OCI-M2 (cell line): ENCODE measurements around the gene PDE10A.

ENCODE experiments used
- DNase-seq: peaks from one replicate; lab custom pipeline; 2025; ENCODE audit not compliant: unreplicated experiment; lab: John Stamatoyannopoulos, UW

Gene PDE10A

DNA sequence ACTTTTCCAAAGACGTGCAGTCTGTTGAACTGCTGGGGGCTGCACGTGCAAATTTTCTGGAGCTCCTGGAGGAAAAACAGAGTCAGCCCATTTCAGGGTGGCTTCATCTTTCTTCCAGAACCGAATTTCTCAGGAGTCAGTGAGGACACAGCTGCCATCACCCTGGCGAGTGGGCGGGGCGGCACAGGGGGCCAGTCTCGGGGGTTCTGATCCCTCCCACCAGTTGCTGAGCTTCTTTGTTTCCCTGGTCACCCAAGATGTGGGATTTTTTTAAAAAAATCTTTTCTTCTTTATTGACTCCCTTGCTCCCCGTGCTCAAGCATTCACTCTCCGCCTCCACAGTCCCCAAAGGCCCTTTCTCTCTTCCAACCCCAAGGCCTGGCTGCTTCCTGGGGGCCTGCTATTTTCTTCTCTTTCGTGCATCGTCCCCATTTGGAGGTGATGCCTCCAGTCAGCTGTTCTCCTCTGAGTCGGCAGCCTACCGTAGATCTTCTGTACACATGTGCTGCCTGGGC is 362.6 kb downstream of the PDE10A start:
- DNase-seq, result no peak

- no peak for DNase-seq
Observed at GRCh38 chr6:165298875-165299274, 364.2 kb downstream of the PDE10A start.

- no peak for DNase-seq
Observed at GRCh38 chr6:165298402-165298801, 364.6 kb downstream of the PDE10A start.

DNA sequence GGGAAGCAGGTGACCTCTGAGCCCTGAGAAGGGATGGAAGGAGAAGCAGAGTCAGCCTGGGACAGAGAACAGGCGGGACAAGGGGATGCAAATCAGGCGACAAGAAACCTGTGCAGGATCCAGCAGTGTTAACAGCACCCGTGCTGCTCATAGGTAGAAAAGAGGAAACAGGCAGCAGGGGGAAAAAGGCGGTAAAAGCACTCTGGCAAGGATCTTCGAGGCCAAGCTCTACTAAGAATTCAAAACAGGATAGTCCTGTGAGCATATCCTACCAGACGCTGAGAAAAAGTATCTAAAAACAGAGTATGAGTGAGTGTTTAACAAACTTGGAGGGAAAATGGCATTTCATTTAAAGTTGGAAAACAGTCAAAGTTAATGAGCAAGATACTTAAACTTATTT is 370.4 kb downstream of the PDE10A start:
- DNase-seq, result no peak
